Type B pancreatic cell (in vitro differentiated cells): Measurements from ENCODE around the gene LAMA5. TPM values are rescaled to one million over a fixed set of nuclear protein-coding genes. Genes with fewer than 3 reads are reported as not detected.

Experiments used
- DNase-seq: peaks from one replicate; pipeline ENCODE4 v3.0.0; 2021; ENCODE audit warnings: mixed read lengths; ENCODE audit not compliant: unreplicated experiment; ENCODE audit errors: extremely low spot score
- H3K27ac Mint-ChIP-seq: 2 replicates; pipeline ENCODE4 v1.8.0; 2021; ENCODE audit warnings: mild to moderate bottlenecking, mixed read lengths
- H3K27me3 Mint-ChIP-seq: 2 replicates; pipeline ENCODE4 v1.8.0; 2021; ENCODE audit warnings: mixed read lengths
- H3K36me3 Mint-ChIP-seq: 2 replicates; pipeline ENCODE4 v1.8.0; 2021; ENCODE audit warnings: mixed read lengths
- H3K4me1 Mint-ChIP-seq: one replicate; pipeline ENCODE4 v1.8.0; 2021; ENCODE audit warnings: mixed read lengths; ENCODE audit not compliant: unreplicated experiment
- H3K4me3 Mint-ChIP-seq: 2 replicates; pipeline ENCODE4 v1.8.0; 2021; ENCODE audit warnings: mild to moderate bottlenecking, mixed read lengths
- H3K9me3 Mint-ChIP-seq: 2 replicates; pipeline ENCODE4 v1.8.0; 2021; ENCODE audit warnings: mixed read lengths
- total RNA-seq: library from RNA; stranded (reverse); gene quantifications from 2 replicates; pipeline ENCODE4 v1.2.1, GENCODE V29; 2021; ENCODE audit warnings: low replicate concordance
- TF ChIP-seq, protein P1 (sequence below): fragments of 200-600 bp; sonication (generic); conservative IDR thresholded peaks from 2 replicates; pipeline ENCODE4 v1.5.0; 2021; ENCODE audit warnings: antibody characterized with exemption, mild to moderate bottlenecking

LAMA5 gene
- total RNA-seq, 1 donor from 2014 or later = 246 TPM

DNA sequence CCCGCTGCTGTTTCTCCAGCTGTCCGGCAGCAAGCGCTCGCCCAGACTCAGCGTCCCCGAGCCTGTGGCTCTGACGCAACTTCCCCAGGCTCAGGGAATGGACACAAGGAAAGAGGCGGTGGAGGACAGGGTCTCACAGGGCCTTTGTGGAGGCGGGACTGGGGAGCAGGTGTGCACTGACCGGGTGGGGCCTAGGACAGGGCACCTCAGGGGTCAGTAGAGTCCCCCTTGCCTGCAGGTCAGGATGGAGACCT, 20.0 kb downstream of the LAMA5 start:
- Mint-ChIP-seq H3K36me3 (peaks cover 22% of the 10 kb centered on the region), H3K27ac (no peak overlapping the region), H3K4me3 (no peak overlapping the region), H3K9me3 (peaks cover 3% of the 10 kb centered on the region), H3K27me3 (no peaks in the 10 kb centered on the region), H3K4me1 (no peaks in the 10 kb centered on the region)
- TF ChIP-seq, protein P1, sequence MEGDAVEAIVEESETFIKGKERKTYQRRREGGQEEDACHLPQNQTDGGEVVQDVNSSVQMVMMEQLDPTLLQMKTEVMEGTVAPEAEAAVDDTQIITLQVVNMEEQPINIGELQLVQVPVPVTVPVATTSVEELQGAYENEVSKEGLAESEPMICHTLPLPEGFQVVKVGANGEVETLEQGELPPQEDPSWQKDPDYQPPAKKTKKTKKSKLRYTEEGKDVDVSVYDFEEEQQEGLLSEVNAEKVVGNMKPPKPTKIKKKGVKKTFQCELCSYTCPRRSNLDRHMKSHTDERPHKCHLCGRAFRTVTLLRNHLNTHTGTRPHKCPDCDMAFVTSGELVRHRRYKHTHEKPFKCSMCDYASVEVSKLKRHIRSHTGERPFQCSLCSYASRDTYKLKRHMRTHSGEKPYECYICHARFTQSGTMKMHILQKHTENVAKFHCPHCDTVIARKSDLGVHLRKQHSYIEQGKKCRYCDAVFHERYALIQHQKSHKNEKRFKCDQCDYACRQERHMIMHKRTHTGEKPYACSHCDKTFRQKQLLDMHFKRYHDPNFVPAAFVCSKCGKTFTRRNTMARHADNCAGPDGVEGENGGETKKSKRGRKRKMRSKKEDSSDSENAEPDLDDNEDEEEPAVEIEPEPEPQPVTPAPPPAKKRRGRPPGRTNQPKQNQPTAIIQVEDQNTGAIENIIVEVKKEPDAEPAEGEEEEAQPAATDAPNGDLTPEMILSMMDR = no peak
- no peak for DNase-seq

DNA sequence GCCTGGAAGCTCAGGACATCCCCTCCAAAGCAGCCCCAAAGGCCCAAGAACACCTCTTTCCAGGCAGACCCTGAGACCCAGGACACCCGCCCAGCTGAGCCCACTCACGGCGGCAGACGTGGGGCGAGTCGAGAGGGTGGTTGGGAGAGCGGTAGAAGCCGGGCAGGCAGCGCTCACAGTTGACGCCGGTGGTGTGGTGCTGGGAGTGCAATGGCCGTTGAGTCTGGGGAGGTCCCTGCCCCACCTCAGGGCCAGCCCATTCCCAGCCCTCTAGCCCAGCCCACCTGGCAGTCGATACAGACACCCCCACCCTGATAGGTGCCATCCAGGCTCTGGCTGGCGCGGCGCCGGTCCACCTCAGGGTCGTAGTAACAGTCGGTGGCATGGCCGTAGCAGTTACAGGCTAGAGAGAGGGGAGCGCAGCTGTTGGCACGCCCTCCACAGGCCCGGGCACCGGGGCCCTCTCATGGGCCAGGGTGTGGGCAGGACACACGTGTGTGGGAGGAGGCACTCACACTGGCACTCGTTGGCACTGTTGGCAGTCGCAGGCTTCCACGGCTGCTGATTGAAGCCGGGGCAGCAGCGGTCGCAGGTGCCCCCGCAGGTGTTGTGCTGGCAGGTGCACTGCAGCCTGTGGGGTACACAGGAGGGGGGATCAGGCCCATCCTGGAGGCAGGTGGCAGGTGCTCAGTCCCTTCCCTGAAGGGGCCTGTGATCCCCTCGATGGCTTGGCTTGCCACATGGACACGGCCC, 20.5 kb downstream of the LAMA5 start:
- Mint-ChIP-seq H3K4me1 (no peaks in the 10 kb centered on the region), H3K27me3 (no peaks in the 10 kb centered on the region), H3K36me3 (peaks cover 23% of the 10 kb centered on the region), H3K4me3 (no peak overlapping the region), H3K9me3 (peaks cover 3% of the 10 kb centered on the region), H3K27ac (no peak overlapping the region)
- TF ChIP-seq, protein P1 = no peak
- DNase-seq = no peak

- Mint-ChIP-seq H3K4me3 (no peak overlapping the region), H3K27me3 (no peaks in the 10 kb centered on the region), H3K36me3 (peaks cover 25% of the 10 kb centered on the region), H3K27ac (peak overlapping the region; percentile 41), H3K4me1 (no peaks in the 10 kb centered on the region), H3K9me3 (peaks cover 3% of the 10 kb centered on the region)
- DNase-seq = no peak
- TF ChIP-seq, protein P1 = no peak
Measured at GRCh38 chr20:62345681-62346370, 21.3 kb downstream of the LAMA5 start.

DNA sequence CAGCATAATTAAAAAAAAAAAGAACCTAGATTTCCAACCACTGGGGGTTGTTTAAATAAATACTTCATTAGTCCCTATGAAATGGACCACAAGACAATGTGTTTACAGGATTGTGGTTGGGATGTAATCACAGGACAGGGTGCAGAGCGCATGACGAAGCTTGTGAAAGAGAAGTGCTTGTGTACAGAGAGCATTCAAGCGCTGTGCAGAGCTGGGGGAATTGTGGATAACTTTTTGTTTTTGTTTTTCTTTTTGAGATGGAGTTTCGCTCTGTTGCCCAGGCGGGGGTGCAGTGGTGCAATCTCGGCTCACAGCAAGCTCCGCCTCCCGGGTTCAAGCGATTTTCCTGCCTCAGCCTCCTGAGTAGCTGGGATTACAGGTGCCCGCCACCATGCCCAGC, 22.3 kb downstream of the LAMA5 start:
- peaks cover 28% of the 10 kb centered on the region for H3K36me3 Mint-ChIP-seq
- no peak for DNase-seq
- no peaks in the 10 kb centered on the region for H3K4me1 Mint-ChIP-seq
- no peaks in the 10 kb centered on the region for H3K27me3 Mint-ChIP-seq
- H3K27ac Mint-ChIP-seq = no peak overlapping the region
- TF ChIP-seq, protein P1 = no peak
- H3K4me3 Mint-ChIP-seq = no peak overlapping the region
- H3K9me3 Mint-ChIP-seq = peaks cover 3% of the 10 kb centered on the region

DNA sequence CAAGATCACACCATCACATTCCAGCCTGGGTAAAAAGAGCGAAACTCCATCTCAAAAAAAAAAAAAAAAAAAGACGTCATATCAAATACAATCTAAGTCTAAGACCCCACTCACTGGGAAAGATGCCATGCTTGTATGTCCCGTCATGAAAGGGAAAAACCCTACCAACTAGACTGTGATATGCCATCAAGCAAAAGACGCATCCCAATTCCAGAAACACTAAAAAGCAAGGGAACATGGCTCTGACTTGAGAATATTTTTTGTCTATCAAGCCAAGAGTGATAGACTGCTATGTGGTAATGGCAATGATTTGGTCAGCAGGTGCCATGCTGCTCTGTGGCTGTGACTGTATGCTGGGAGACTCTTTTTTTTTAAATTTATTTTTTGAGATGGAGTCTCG, 23.0 kb downstream of the LAMA5 start:
- TF ChIP-seq, protein P1 = no peak
- Mint-ChIP-seq H3K9me3 (no peaks in the 10 kb centered on the region), H3K27me3 (no peaks in the 10 kb centered on the region), H3K4me3 (no peak overlapping the region), H3K27ac (no peak overlapping the region), H3K36me3 (peaks cover 28% of the 10 kb centered on the region), H3K4me1 (no peaks in the 10 kb centered on the region)
- DNase-seq = no peak
